ENCODE data around the gene RAB17.

DNA sequence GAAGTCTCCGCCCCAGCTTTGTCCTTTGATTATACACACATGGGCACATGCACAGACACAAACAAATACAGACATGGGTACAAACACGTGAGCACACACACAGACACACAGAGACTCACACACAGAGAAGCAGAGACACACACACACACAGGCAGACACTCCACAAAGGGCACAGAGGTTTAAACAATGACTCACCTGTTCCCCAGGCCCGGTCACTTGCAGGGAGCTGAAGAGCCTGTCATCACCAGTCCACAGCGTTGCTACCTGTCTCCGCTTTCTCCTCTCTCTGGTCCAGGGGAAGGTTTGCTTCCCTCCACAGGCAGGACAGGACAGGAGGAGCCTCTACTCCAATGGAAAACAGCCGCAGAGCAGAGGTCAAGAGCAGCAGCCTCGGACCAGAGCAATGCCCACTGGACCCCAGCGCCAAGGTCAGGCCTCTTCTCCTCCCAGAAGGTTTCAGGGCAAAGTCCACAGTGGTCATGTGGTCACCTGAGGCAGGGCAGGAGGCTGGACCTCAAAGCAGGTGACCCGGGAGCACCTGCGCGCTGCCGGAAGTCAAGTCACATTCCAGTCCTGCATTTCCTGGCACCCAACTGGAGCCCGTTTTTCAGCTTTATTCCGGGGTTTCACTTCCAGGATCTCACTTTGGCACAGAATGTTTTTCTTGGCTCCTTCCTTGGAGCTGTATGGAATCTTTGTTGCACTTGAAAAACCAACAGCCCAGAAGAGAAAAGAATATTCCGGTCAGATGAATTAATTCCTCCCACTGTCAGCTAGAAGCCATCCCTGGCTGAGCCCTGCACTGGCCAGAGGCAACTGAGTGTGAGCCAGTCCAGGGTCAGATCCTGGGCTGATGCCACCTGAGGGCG lies at the start of gene RAB17:
- TF ChIP-seq, protein P1, sequence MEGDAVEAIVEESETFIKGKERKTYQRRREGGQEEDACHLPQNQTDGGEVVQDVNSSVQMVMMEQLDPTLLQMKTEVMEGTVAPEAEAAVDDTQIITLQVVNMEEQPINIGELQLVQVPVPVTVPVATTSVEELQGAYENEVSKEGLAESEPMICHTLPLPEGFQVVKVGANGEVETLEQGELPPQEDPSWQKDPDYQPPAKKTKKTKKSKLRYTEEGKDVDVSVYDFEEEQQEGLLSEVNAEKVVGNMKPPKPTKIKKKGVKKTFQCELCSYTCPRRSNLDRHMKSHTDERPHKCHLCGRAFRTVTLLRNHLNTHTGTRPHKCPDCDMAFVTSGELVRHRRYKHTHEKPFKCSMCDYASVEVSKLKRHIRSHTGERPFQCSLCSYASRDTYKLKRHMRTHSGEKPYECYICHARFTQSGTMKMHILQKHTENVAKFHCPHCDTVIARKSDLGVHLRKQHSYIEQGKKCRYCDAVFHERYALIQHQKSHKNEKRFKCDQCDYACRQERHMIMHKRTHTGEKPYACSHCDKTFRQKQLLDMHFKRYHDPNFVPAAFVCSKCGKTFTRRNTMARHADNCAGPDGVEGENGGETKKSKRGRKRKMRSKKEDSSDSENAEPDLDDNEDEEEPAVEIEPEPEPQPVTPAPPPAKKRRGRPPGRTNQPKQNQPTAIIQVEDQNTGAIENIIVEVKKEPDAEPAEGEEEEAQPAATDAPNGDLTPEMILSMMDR (IDR thresholded peaks at IDR 0.05), result no peak
- TF ChIP-seq POLR2AphosphoS5 (IDR thresholded peaks at IDR 0.05) (peak in 1 of 3 donors; percentile 4), POLR2A (IDR thresholded peaks at IDR 0.05) (no peak)
